Measurements from ENCODE around the gene METTL14. TPM values are rescaled to one million over a fixed set of nuclear protein-coding genes. Genes with fewer than 3 reads are reported as not detected.

The METTL14 gene
- polyA plus RNA-seq, 1 donor, result 27.0 TPM

DNA sequence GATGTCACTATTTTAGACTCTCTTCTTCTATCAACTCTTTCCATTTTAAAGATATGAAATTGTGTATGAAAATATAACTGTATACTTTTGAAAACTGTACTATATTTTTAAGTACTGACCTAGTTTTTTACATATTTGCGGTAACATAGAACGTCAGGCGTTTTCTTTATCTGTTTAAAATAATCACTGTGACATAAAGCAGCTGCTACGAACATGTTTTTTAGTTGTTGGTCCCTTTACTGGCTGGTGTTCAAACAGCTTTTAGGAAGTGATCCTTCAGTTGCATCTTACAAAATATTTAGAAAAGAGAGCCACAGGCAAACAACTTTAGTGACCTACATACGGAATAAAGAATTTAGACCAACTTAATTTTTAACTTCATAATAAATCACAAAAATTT lies 73.1 kb downstream of the METTL14 start:
- DNase-seq (ENCODE audit: low read depth), result no peak

- DNase-seq (ENCODE audit: low read depth), result no peak
These were observed 74.3 kb downstream of the METTL14 start for GRCh38 chr4:118759481-118759880.

- DNase-seq (ENCODE audit: low read depth), result no peak
These were observed 74.9 kb downstream of the METTL14 start for GRCh38 chr4:118760092-118760491.

DNA sequence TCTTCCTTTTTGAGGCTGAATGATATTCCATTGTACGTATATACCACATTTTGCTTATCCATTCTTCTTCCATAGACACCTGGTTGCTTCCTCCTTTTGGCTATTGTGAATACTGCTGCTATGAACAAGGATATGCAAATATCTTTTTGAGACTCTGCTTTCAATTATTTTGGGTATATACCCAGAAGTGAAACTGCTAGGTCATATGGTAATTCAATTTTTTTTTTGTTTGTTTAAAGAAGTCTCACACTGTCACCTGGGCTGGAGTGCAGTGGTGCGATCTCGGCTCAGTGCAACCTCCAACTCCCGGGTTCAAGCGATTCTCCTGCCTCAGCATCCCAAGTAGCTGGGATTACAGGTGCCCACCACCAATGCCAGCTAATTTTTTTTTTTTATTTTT lies 75.3 kb downstream of the METTL14 start:
- DNase-seq (ENCODE audit: low read depth), result no peak

GRCh38 chr4:118761397-118762016 lies 76.3 kb downstream of the METTL14 start:
- no peak for DNase-seq (ENCODE audit: low read depth)

GRCh38 chr4:118762155-118762554 lies 77.0 kb downstream of the METTL14 start:
- no peak for DNase-seq (ENCODE audit: low read depth)

- no peak for DNase-seq (ENCODE audit: low read depth)
These were observed 77.7 kb downstream of the METTL14 start for GRCh38 chr4:118762730-118763477.

Other genes with a start within 250 kb of the METTL14 start
- gene SEC24D, start 150.7 kb downstream of the METTL14 start, polyA plus RNA-seq (ENCODE audit: insufficient read length), result 44.2 TPM
- 162 TPM for gene SYNPO2, start 203.5 kb downstream of the METTL14 start, polyA plus RNA-seq (ENCODE audit: insufficient read length)

Data from forelimb muscle (tissue), 1 donor.